Measurements from ENCODE around the gene ATP6V0B. TPM values are rescaled to one million over a fixed set of nuclear protein-coding genes. Genes with fewer than 3 reads are reported as not detected.

Gene ATP6V0B
- total RNA-seq, 1 experiment from 2014 or later = 144 TPM

DNA sequence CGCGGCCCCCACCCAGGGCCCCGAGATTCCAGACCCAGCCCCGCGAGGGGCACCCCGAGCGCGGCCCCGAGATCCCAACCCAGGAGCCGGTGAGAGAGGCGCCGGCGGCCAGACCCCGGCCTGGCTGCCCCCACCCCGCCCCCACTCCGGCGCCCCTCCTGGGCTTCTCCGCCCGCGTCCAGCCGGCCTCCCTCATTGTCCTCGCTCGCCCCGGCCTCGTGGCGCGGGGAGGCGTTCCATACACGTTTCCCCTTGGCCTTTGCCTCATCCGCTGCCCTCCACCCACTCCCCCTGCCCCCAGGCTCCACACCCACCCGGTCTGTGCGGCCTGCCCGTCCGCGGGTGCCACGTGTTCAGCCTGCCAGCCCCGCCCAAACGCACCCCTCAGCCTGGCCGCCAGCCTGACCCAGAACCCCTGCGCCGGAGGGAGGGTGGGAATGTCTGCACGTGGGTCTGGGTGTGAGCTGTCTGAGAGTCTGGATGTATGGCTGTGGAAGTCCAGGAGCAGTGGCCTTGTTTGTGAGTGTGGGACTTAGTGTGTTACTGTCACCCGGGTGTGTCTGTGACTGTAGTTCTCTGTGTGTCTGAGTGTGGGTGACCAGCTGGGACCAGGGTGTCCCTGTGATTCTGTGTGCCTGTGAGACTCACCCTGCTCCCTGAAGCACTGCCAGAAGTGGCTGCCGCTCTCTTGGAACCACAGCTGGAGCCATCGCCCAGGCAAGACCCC is 4.9 kb downstream of the ATP6V0B start:
- in situ Hi-C loops (cut with HindIII; ENCODE audit: low pct_unique_long_range_greater_than_20kb, low sequenced_read_pairs) = no loop called here
- DNase-seq (ENCODE audit: low read depth) = peak; percentile 30

DNA sequence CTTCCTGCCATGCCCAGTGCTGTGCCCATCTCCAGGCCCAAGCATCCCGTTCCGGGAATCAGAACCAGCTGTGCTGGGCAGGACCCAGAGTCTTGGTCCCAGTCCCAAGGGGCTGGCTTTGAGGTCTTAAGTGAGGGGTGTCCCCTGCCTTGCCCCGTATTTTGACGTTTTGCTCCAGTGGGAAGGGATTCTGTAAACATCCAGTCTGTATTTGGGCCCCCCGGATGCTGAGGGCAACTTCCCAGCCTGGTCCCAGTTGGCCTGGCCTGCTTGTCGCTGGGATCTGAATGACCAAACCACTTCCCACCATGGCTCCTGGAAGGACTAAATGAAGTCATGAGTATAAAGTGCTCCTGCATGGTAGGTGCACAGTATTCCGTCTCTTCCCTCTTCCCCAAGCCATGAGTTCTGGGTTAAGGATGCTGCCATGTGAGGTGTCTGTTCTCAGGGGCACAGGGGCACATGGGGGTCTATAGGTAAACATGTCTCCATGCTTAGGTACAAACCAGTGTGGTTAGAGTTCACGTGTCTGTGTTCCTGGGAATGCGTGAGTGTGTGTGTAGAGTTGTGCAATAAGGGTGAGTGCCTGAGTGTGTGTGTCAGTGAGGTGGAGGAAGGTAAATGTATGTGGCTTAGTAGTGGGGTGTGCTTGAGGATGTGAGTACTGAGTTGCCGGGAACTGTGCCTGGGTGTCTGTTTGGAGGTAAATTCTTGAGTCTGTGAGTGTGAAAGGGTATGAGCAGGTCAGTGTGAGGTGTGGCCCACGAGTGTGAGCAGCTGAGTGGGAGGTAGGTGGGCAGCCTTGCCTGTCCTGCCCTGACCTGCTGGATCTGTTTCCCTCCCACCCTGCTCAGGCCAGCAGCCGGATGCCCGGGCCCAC is 5.7 kb downstream of the ATP6V0B start:
- DNase-seq (ENCODE audit: low read depth) = no peak
- in situ Hi-C loops (cut with HindIII; ENCODE audit: low pct_unique_long_range_greater_than_20kb, low sequenced_read_pairs) = no loop called here

DNA sequence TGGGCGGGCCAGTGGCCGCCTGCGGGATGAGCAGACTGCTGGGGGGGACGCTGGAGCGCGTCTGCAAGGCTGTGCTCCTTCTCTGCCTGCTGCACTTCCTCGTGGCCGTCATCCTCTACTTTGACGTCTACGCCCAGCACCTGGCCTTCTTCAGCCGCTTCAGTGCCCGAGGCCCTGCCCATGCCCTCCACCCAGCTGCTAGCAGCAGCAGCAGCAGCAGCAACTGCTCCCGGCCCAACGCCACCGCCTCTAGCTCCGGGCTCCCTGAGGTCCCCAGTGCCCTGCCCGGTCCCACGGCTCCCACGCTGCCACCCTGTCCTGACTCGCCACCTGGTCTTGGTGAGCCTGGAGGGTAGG is 6.4 kb downstream of the ATP6V0B start:
- DNase-seq (ENCODE audit: low read depth) = no peak
- in situ Hi-C loops (cut with HindIII; ENCODE audit: low pct_unique_long_range_greater_than_20kb, low sequenced_read_pairs) = no loop called here

GRCh38 chr1:43981636-43982035 is 6.9 kb downstream of the ATP6V0B start:
- in situ Hi-C loops (cut with HindIII; ENCODE audit: low pct_unique_long_range_greater_than_20kb, low sequenced_read_pairs) = no loop called here
- DNase-seq (ENCODE audit: low read depth) = no peak

DNA sequence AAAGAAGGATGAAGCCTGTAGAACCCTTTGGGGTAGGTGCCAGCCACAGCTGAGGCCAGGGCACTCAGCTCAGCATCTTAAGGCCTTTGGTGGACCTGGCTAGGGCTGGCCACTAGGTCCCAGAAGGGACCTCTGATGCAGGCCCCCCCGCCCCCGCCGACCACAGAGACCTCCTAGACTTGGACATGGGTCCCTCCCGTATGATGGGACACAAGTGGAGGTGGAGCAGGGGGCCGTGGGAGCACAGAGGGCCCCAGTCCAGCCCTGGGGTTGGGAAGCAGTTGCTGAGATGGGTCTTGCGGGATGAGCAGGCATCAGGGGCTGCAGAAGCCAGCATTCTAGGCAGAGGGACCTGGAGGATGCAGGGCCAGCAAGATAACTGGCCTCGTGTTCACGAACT is 7.5 kb downstream of the ATP6V0B start:
- DNase-seq (ENCODE audit: low read depth) = no peak
- in situ Hi-C loops (cut with HindIII; ENCODE audit: low pct_unique_long_range_greater_than_20kb, low sequenced_read_pairs) = no loop called here

- no peak for DNase-seq (ENCODE audit: low read depth)
- in situ Hi-C loops (cut with HindIII; ENCODE audit: low pct_unique_long_range_greater_than_20kb, low sequenced_read_pairs) = no loop called here
Observed at GRCh38 chr1:43982808-43983207, 8.0 kb downstream of the ATP6V0B start.

DNA sequence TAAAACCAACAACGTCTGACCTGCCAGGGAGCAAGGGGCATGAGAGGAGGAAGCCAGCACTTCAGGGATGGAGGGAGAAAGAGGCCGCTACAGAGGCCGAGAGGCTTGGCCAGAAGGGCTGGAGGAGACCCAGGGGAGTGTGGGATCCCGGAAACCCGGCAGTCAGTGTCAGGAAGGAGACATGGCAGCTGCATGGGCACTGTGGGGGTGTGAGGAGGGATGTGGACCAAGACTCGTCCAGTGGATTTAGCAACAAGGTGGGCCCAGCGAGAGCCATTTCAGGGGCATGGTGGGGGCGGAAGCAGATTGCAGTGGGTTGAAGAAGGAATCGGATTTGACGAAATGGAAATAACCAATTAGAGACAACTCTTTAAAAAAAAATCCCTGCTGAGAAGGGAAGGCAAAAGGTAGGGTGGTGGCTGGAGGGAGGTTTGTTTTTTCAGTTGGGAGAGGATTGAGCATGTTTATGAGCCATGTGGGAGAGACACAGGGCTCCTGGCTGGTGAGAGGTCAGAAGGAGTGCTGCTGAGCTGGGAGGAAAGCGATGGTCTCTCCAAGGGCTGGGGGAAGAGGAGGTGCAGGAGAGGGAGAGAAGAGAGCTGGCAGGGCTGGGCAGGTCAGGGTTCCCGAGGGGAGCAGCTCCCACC is 8.6 kb downstream of the ATP6V0B start:
- in situ Hi-C loops (cut with HindIII; ENCODE audit: low pct_unique_long_range_greater_than_20kb, low sequenced_read_pairs) = no loop called here
- DNase-seq (ENCODE audit: low read depth) = no peak

DNA sequence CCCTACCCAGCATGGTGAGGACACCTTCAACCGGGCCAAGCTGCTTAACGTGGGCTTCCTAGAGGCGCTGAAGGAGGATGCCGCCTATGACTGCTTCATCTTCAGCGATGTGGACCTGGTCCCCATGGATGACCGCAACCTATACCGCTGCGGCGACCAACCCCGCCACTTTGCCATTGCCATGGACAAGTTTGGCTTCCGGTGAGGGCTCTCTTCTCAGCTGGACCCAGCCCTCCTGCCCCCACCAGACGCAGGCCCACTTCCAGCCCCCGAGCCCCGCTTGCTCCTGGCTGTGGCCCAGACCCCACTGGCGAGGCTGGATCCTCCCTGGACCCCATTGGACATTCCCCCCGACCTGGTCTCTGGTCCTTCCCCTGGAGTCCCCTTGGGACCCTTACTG is 10.1 kb downstream of the ATP6V0B start:
- no peak for DNase-seq (ENCODE audit: low read depth)
- in situ Hi-C loops (cut with HindIII; ENCODE audit: low pct_unique_long_range_greater_than_20kb, low sequenced_read_pairs) = no loop called here

GRCh38 chr1:43985984-43986595 is 11.3 kb downstream of the ATP6V0B start:
- no peak for DNase-seq (ENCODE audit: low read depth)
- in situ Hi-C loops (cut with HindIII; ENCODE audit: low pct_unique_long_range_greater_than_20kb, low sequenced_read_pairs) = no loop called here

DNA sequence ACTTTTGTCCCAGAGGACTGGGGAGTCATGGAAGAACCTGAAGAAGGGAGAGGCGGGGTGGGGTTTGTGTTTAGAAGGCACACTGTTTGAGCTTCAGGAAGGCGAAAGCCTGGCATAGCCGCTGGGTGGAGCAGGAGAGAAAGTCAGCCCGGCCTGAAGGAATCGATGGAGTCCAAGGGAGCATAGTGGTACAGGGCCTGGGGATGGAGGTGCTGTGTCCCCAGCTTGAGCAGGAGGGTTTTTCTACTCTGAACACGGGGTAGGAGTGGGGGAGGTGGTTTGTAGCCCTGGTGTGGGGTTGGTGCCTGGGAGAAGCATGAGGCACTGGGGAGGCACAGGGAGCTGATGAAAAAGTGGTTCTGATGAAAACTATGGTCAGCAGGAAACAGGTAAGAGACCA is 12.0 kb downstream of the ATP6V0B start:
- no peak for DNase-seq (ENCODE audit: low read depth)
- in situ Hi-C loops (cut with HindIII; ENCODE audit: low pct_unique_long_range_greater_than_20kb, low sequenced_read_pairs) = no loop called here

DNA sequence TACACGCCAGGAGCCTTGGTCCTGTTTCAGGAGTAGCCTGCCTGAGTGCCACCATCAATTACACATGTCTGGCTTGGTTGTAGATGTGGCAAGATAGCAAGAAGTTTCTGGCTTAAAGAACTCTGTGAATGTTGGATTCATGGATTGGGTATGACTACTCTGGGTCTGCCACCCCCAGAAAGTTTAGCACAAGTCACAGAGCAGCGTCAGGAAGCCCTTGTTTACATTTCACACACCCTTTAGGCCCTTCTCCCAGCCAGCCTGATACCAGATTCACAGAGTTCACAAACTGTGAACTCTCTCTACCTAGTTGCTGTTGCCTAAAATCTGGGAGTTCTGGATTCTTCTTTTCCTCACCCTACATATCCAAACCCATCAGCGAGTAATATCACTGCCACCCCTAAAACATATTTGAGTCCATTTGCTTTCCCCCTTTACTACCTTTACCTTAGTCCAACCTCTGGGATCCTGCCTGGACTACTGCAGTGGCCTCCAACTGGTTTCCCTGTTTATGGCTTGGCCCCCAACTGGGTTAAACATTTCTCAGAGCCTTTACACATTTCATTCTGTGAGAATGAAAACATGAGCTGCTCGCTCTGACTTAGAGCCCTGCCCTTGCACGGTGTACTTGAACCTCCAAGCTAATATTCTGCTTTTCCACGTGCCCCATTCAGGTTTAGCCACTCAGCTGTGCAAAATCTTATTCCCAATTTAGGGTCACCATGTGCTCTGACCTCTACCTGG is 12.6 kb downstream of the ATP6V0B start:
- in situ Hi-C loops (cut with HindIII; ENCODE audit: low pct_unique_long_range_greater_than_20kb, low sequenced_read_pairs) = no loop called here

GRCh38 chr1:43990271-43991199 is 15.8 kb downstream of the ATP6V0B start:
- no peak for DNase-seq (ENCODE audit: low read depth)
- in situ Hi-C loops (cut with HindIII; ENCODE audit: low pct_unique_long_range_greater_than_20kb, low sequenced_read_pairs) = no loop called here

More for the DNA sequence above, 12.6 kb downstream of the ATP6V0B start:
- DNase-seq (ENCODE audit: low read depth) = no peak

- no peak for DNase-seq (ENCODE audit: low read depth)
- in situ Hi-C loops (cut with HindIII; ENCODE audit: low pct_unique_long_range_greater_than_20kb, low sequenced_read_pairs) = no loop called here
Observed at GRCh38 chr1:43991200-43991475, 16.4 kb downstream of the ATP6V0B start.

DNA sequence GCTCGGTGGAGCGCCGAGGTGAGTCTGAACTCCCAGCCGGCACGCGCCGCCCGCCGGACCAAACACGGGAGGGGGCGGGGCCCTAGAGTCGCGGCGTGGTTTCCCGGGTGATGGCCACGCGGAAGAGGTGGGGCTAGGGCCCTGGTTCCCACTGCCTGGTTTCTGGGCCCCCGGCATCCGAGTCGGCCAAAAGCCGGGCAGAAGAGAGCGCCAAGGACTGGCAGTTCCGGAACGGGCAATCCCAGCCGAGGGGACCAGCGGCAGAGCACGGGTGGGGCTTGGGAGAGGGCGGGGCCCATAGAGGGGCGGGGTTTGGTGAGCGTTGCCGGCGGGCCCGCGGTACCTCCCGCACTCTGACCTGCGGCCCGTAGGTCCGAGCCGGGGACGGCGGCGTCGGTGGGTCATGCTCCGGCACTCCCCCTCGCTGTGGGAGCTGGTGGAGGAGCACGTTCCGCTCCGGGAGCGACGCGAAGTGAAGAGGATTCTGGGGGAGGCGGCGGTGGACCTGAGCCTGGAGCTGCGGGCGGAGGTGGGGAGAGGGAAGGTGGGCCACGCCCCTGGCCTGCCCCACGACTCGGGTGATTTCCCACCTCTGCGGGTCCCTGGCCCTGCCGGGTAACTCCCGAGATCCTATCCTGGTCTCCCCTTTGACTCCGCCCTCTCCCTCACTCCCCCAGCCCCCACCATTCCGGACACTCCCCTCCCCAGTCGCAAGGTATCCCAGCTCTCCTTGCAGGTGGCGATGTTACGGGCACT is 16.9 kb downstream of the ATP6V0B start, which contains the start of gene CCDC24:
Gene CCDC24, plus strand, starts transcription at position 124 of the 756 bp plus-strand sequence. Its CDS starts 280 bp downstream, at position 404.
- in situ Hi-C loops (cut with HindIII; ENCODE audit: low pct_unique_long_range_greater_than_20kb, low sequenced_read_pairs) = no loop called here
- peak; percentile 89 for DNase-seq (ENCODE audit: low read depth)

DNA sequence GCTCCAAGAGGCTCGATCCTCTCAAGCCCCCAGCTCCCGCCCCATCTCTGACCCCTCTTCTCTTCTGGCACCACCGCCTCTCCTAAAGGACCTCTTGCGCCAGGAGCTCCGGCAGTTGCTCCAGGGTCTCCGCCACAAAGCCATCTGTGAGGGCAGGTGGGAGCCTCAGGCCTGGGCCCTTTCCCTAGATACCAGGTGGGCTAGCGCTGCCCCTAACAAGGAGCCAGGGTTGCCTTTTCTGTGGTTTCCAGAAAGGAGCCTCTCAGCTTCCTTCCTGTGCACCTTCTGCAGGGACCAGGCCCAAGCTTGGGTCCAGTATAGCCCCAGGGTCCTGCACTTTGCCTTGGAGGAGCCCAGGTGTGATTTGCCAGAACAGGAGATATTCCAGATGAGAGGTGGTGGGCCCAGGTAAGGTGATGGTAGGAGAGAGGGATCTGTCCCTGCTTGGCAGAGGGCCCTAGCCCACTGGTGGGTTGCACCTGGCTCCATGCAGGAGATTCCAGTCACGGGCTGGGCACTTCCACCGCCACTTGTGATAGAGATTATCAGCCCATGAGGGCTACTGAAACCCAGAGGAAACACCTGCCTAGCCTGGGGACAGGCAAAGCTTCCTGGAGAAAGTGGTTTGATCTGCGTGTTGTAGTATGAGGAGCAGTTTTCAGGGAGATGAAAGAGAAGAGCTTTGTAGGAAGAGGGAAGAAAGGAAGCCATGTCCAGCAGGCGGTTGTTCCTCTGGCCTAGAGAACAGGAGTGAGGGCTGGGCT is 17.7 kb downstream of the ATP6V0B start:
- DNase-seq (ENCODE audit: low read depth) = no peak
- in situ Hi-C loops (cut with HindIII; ENCODE audit: low pct_unique_long_range_greater_than_20kb, low sequenced_read_pairs) = no loop called here
